K562 (cell line): ENCODE results near the gene SDK1.

ENCODE experiments used
- CBX5 ChIP-seq: IDR thresholded peaks from 2 replicates; pipeline ENCODE4 v1.6.1; 2014; ENCODE audit warnings: low read depth, borderline replicate concordance
- CHD4 ChIP-seq: fragments of 200-600 bp; sonication (generic); IDR thresholded peaks from 3 replicates; pipeline ENCODE4 v1.6.1; 2012; ENCODE audit warnings: low read depth, mild to moderate bottlenecking, mixed read lengths, low read length, inconsistent platforms; ENCODE audit not compliant: insufficient read depth, insufficient replicate concordance, poor library complexity, severe bottlenecking
- GTF2F1 ChIP-seq: IDR thresholded peaks from 2 replicates; pipeline ENCODE4 v1.6.1; 2011; ENCODE audit warnings: low read depth, low read length, improper control_type of control experiment
- HMG20A ChIP-seq: fragments of 450-650 bp; formaldehyde crosslinking; conservative IDR thresholded peaks from 2 replicates; pipeline ENCODE4 v1.4.0; 2020; ENCODE audit warnings: mild to moderate bottlenecking, mixed read lengths
- IRF2 ChIP-seq: sonication (generic); formaldehyde crosslinking; IDR thresholded peaks from 2 replicates; pipeline ENCODE4 v1.8.1; 2022; ENCODE audit warnings: mild to moderate bottlenecking, missing genetic modification reagents
- MYC ChIP-seq, 2 experiments: fragments of 250-450 bp in 1 of 2; sonication (Bioruptor Pico) in 1 of 2; IDR thresholded peaks; 2 replicates each; pipeline versions ENCODE4 v1.5.1 to v1.6.1; 2012 to 2021; ENCODE audit warnings: low read depth in 2 of 2, borderline replicate concordance in 1 of 2, improper control_type of control experiment in 1 of 2, low read length in 1 of 2, mild to moderate bottlenecking in 1 of 2, moderate library complexity in 1 of 2
- TF ChIP-seq, protein P1 (sequence below): sonication (generic); formaldehyde crosslinking; IDR thresholded peaks from 2 replicates; pipeline ENCODE4 v1.8.1; 2022; ENCODE audit warnings: missing genetic modification reagents
- TF ChIP-seq, protein P2 (sequence below): sonication (generic); formaldehyde crosslinking; IDR thresholded peaks from 2 replicates; pipeline ENCODE4 v1.8.1; 2022; ENCODE audit warnings: missing genetic modification reagents
- TF ChIP-seq, protein P3 (sequence below): sonication (generic); formaldehyde crosslinking; IDR thresholded peaks from 2 replicates; pipeline ENCODE4 v1.8.0; 2022; ENCODE audit warnings: mild to moderate bottlenecking, low read depth, missing genetic modification reagents
- TF ChIP-seq, protein P4 (sequence below), 3 experiments: IDR thresholded peaks in 2 of 3; conservative IDR thresholded peaks in 1 of 3; 2 replicates each; pipeline ENCODE4 v1.5.1; 2011 to 2012; ENCODE audit warnings: low read length in 3 of 3, mild to moderate bottlenecking in 3 of 3, control low read depth in 2 of 3, improper control_type of control experiment in 1 of 3, inconsistent platforms in 1 of 3, low read depth in 1 of 3, mixed read lengths in 1 of 3, moderate library complexity in 1 of 3; ENCODE audit not compliant: insufficient read depth in 2 of 3

DNA sequence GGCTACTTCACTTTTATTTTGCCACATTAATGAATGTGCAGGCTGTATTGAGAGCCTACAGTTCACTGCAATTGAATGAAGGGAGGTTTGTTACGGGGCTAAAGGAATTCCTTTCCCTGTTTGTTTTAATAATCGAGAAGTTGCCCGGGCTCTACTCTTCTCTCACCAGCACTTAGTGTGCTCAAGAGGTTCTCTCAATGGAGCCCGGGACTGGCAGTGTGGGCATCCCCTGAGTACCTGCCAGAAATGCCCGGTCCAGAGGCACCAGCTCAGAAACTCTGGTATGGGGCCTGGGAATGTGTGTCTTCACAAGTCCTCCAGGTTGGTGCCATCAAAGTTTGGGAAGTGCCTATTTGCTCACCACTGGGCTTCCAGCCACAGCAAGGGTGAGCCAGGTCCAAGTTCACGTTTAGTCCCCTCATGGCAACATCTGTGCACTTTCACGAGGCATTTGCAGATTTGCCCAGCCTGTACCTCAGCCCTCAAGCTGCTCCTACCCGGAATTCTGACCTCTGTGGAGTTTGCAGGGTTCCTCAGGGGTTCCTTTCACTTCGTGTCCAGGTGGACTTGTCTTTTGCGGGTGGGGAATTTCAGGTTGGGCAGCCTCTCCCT, 622.4 kb downstream of the SDK1 start:
- TF ChIP-seq IRF2 (CRISPR knock-in tag) (no peak), CBX5 (no peak), CHD4 (no peak), MYC (IDR thresholded peaks at IDR 0.05; ENCODE audit: low read depth, low read length) (no peak), MYC (CRISPR knock-in tag; IDR thresholded peaks at IDR 0.05; ENCODE audit: borderline replicate concordance, low read depth) (no peak), GTF2F1 (no peak), HMG20A (CRISPR knock-in tag) (no peak)
- TF ChIP-seq, protein P1, sequence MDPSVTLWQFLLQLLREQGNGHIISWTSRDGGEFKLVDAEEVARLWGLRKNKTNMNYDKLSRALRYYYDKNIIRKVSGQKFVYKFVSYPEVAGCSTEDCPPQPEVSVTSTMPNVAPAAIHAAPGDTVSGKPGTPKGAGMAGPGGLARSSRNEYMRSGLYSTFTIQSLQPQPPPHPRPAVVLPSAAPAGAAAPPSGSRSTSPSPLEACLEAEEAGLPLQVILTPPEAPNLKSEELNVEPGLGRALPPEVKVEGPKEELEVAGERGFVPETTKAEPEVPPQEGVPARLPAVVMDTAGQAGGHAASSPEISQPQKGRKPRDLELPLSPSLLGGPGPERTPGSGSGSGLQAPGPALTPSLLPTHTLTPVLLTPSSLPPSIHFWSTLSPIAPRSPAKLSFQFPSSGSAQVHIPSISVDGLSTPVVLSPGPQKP (CRISPR knock-in tag), result no peak
- TF ChIP-seq, protein P2, sequence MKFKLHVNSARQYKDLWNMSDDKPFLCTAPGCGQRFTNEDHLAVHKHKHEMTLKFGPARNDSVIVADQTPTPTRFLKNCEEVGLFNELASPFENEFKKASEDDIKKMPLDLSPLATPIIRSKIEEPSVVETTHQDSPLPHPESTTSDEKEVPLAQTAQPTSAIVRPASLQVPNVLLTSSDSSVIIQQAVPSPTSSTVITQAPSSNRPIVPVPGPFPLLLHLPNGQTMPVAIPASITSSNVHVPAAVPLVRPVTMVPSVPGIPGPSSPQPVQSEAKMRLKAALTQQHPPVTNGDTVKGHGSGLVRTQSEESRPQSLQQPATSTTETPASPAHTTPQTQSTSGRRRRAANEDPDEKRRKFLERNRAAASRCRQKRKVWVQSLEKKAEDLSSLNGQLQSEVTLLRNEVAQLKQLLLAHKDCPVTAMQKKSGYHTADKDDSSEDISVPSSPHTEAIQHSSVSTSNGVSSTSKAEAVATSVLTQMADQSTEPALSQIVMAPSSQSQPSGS, result no peak
- TF ChIP-seq, protein P3, sequence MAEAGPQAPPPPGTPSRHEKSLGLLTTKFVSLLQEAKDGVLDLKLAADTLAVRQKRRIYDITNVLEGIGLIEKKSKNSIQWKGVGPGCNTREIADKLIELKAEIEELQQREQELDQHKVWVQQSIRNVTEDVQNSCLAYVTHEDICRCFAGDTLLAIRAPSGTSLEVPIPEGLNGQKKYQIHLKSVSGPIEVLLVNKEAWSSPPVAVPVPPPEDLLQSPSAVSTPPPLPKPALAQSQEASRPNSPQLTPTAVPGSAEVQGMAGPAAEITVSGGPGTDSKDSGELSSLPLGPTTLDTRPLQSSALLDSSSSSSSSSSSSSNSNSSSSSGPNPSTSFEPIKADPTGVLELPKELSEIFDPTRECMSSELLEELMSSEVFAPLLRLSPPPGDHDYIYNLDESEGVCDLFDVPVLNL (CRISPR knock-in tag), result no peak
- TF ChIP-seq, protein P4, sequence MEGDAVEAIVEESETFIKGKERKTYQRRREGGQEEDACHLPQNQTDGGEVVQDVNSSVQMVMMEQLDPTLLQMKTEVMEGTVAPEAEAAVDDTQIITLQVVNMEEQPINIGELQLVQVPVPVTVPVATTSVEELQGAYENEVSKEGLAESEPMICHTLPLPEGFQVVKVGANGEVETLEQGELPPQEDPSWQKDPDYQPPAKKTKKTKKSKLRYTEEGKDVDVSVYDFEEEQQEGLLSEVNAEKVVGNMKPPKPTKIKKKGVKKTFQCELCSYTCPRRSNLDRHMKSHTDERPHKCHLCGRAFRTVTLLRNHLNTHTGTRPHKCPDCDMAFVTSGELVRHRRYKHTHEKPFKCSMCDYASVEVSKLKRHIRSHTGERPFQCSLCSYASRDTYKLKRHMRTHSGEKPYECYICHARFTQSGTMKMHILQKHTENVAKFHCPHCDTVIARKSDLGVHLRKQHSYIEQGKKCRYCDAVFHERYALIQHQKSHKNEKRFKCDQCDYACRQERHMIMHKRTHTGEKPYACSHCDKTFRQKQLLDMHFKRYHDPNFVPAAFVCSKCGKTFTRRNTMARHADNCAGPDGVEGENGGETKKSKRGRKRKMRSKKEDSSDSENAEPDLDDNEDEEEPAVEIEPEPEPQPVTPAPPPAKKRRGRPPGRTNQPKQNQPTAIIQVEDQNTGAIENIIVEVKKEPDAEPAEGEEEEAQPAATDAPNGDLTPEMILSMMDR (IDR thresholded peaks at IDR 0.05 in 2 of 3, conservative IDR thresholded peaks at IDR 0.05 in 1 of 3; ENCODE audit: insufficient read depth in 2 of 3, low read depth in 1 of 3, low read length in 3 of 3), result no peak
